ENCODE results near the gene EEPD1.
A peak's percentile ranks its signal among the peaks of the same experiment; 100 is the strongest.
"Not testable (repeated sequence)": the region's sequence is repeated elsewhere in the genome, so short reads cannot be mapped to it uniquely, and the experiment has no call there.

Gene EEPD1

DNA sequence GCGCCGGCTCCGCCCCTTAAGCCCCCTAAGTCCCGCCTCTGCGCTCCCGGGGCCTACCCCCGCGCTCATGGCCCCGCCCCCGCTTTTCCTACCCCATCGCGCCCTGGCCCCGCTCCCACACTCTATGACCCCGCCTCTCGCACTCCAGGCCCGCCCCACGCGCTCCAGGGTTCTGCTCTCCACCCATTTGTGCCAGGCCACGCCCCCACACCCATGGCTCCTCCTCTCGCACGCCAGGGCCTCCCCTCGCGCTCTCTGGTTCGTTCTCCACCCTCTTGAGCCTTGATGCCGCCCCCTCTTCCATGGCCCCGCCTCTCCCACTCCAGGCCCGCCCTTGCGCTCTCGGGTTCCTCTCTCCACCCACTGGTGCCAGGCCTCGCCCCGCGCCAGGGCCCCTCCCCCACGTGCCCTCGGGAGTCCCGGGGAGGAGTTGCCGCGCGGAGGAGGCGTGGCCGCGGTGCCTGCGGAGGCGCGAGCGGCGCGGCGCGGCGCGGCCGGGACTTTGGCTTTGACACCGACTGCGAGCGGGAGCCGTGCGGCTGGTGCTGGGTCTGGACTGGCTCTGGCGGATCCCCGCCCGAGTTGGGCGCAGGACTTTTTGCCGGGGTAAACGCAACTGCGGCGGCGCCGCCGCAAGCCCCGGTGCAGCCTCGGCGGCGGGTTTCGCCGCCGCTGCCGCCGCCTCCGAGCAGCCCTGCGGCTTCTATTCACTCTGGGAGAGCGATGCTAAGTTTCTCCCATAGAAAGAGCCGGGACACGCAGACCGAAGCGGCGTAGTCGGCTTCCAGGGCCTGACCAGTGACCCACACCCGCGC is at the start of gene EEPD1:
Gene EEPD1 (plus strand): TSS at position 499 of the 815 bp plus-strand sequence. CDS start 1,071 bp downstream, outside the sequence.
- DNase-seq (ENCODE audit: low read depth): peak; percentile 99

DNA sequence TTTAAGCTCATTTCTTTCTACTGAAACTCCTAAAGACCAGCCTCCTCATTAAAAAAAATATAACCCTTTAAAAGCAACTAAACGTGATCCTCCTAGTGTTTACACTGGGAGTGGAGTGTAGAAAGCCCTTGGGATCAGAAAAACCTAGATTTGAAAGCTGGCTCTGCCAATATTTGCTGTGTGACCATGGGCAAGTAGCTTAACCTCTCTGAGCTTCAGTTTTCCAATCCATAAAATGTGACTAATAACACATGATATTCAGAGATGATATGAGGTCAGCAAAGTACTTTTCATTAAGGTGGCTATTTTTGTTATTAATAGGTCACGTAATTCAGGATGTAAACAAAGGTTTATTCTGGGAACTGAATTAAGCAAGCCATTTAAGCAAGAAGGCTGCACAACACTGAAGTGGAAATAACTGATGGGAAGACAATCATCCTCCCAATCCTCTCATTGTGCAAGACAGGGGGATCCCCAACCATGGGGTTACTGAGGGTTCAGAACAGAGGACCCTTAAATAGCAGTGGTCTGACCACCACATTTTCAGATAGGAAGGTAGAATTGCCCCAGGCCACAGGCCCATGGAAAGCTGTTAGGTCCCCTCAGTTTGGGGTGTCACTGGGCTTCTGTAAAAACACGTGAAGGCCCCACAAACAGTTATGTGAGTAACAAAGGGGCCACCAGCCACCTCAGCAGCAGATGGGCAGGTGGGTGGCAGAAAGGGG is 49.1 kb upstream of the EEPD1 start:
- no peak for DNase-seq (ENCODE audit: low read depth)

GRCh38 chr7:36106972-36107908 is 45.8 kb upstream of the EEPD1 start:
- DNase-seq (ENCODE audit: low read depth): not testable (repeated sequence)

DNA sequence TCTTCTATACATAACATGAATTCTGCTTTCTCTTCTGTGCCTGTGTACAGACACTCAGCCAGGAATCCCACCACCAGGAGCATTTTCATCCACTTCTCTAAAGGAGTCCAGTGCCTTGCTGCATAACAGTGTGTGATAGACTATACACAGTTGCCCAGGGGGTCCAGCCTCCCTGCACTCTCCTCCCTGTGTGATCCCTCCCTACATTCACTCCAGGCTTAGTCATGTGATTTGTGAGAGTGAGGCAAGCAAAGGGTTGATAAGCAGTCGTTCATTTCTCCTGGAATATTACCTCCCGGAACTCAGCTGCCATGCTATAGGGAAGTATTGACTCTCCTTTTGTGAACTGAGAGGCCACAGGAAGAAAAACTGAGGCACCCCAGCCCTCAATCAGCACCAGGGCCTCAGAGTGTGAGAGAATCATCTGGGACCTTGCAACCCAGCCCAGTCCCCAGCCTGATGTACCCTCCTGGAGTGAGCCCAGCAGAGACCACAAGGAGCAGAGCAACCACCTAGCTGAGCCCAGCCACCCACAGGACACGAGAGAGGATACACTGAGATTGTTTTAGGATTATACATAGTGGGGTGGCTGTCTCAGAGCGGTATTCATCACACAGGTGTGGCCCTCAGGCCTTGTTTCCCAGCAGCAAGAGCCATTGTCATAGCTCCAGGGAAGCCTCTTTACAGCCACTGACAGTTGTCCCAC is 45.0 kb upstream of the EEPD1 start:
- DNase-seq (ENCODE audit: low read depth): no peak

- DNase-seq (ENCODE audit: low read depth): no peak
Observed at GRCh38 chr7:36109013-36109627, 43.9 kb upstream of the EEPD1 start.

DNA sequence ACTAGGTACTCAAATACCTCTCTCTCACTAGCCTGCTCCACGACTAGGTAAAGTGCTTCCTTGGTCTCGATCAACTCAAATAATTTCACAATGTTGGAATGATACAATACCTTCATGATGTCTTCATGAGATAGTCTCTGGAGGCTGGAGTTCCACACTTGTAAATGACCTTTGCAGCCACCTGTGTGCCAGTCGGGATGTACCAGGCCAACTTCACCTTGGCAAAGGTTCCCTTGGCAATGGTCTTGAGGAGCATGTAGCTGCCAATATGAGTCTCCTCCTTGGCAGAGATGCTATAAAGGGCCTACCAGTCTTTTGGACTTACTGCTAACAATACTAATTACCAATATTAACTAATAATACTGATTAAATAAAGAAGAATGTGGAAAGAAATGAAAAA is 42.5 kb upstream of the EEPD1 start:
- no peak for DNase-seq (ENCODE audit: low read depth)

DNA sequence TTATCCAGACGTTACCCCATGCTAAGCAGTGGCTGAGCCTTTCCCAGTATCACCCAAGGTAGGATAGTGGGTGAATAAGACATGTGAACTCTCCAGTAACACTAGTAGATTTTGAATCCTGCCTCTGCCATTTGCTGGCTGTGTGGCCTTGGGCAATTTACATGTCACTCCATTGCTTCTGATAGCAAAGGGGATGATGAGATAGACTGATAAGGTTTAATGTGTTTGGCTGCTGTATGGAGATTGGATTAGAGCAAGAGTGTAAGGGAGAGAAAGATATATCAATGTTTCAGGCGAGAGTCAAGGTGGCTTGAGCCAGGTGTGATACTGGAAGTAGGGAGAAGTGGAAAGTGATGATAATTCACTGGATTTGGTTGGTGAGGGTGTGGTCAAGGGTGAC is 40.1 kb upstream of the EEPD1 start:
- DNase-seq (ENCODE audit: low read depth): no peak

- no peak for DNase-seq (ENCODE audit: low read depth)
Observed at GRCh38 chr7:36114355-36114754, 38.7 kb upstream of the EEPD1 start.

DNA sequence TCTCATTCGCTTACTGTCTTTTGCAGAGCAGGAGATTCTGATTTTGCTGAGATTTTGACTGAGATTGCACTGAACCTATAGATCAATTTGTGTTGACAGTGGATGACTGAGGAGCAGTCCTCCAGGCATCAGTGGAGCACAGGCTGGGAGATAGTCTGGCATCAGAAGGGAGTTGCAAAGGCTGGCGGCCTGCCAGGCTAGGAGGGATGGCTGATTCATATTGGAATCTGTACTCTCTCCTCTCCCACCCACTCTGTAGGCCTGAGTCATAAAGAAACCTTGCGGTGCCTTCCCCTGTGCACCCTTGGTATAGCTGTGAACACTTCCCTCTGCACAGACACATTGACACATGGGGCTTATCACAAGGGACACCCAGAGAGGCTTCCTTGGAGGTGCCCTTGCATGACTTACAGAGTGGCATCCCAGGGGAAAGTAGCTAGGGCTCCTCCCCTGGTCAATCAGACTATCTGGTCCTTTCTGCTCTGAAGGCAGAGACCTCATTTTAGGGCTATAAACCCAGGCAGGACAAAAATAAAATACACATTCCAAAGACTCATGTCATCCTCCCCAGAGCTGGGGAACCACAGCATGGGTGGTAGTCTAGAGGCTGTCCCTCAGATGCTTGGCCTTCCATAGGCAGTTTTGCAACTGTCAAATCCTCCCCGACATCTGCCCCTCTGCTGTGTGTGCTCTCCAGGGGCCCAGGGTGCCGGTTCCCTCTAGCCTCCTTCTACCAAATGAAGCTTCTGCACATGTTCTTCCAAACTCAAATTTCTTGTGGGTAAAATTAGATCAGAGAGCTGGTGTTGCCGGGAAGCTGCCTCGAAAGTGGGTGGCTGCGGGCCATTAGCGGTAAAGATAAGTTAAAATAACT is 37.4 kb upstream of the EEPD1 start:
- DNase-seq (ENCODE audit: low read depth): peak; percentile 36

DNA sequence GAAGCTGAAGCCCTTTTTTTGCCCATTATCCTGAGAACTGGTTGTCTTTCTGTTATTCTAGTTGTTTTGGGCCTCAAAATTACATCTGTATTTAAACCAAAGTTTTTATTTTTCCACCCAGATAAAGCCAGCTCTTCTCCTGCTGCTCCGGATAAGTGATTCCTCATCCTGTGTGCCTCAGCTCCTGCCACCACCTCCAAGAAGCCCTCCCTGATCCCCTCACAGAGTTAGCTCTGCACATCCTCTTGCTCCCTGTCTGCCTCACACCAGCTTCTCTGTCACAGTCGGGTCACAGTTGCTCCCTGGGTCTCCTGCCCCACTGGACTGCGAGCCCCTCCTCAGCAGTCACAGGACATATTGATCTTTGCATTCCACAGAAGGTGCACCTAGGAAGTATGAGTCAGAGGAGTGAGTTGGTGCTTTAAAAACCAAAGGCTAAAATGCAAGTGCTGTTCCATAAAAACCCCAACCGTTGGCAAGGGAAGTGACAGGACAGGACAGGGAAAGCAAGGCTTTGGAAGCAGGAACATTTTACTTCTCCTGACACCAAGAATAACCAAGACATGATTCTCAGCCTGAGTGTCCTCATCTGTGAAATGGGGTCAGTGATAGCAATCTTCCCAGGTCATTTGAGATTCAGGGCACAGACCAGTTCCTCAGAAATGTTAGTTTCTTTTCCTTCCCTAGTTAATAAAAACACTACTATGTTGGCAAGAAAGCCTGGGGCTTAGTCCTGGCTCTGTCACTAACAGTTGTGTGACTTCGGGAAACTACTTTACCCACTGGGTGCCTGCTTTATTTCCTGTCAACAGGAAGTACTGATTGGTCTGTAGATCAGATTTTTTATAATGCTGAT is 36.5 kb upstream of the EEPD1 start:
- DNase-seq (ENCODE audit: low read depth): no peak

GRCh38 chr7:36117203-36117840 is 35.7 kb upstream of the EEPD1 start:
- DNase-seq (ENCODE audit: low read depth): no peak

DNA sequence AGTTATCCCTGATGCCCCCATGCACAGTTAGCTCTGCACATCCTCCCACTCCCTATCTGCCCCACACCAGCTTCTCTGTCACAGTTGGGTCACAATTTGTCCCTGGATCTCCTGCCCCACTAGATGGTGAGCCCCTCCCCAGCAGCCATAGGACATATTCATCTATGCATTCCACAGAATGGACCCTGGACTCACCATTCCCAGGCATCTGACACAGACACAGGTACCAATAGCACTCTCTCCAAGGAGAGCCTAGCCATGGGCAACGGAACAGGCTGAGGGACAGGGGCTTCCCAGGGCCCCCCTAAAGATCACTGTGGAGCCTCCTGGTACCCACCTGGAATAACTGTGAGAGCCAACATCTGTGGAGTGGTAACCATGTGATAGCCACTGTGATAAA is 34.7 kb upstream of the EEPD1 start:
- DNase-seq (ENCODE audit: low read depth): no peak

DNA sequence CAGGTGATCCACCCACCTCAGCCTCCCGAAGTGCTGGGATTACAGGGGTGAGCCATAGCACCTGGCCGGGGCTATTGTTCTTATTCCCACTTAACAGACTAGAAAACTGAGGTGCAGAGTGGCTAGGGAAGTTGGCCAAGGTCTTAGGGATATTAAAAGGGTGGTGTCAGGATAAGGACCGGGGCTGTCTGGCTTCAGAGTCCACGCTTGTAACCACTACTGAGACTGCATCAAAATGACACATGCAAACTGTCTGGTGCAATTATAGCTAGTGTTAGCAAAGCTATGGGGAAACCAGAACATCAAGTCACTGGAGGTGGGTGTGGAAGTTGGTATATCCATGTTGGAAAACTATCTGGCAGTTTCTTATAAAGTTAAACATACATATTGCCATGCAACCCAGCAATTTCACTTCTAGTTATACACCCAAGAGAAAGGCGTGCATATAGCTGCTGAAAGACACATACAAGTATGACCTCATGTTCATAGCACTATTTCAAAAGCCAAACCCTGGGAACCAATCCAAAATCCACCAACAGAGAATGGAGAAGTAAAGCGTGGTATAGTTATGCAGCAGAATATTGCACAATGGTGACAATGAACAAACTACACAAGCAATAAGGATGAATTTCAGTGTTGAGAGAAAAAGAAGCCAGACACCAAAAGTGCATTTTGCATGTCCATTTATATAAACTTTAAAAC is 33.9 kb upstream of the EEPD1 start:
- DNase-seq (ENCODE audit: low read depth): no peak

DNA sequence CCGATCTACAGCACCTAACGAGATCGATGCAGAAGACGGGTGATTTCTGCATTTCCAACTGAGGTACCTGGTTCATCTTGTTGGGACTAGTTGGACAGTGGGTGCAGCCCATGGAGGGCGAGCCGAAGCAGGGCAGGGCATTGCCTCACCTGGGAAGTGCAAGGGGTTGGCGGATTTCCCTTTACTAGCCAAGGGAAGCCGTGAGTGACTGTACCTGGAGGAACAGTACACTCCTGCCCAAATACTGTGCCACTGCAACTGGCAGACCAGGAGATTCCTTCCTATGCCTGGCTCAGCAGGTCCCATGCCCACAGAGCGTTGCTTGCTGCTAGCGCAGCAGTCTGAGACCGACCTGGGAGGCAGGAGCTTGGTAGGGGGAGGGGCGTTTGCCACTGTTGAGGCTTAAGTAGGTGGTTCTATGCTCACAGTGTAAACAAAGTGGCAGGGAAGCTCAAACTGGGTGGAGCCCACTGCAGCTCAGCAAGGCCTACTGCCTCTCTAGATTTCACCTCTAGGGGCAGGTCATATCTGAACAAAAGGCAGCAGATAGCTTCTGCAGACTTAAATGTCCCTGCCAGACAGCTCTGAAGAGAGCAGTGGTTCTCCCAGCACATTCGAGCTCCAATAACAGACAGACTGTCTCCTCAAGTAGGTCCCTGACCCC is 32.9 kb upstream of the EEPD1 start:
- not testable (repeated sequence) for DNase-seq (ENCODE audit: low read depth)

DNA sequence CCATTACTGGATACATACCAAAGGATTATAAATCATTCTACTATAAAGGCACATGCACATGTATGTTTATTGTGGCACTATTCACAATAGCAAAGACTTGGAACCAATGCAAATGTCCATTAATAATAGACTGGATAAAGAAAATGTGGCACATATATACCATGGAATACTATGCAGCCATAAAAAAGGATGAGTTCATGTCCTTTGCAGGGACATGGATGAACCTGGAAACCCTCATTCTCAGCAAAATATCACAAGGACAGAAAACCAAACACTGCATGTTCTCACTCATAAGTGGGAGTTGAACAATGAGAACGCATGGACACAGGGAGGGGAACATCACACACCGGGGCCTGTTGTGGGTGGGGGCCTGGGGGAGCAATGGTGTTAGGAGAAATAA is 27.4 kb upstream of the EEPD1 start:
- DNase-seq (ENCODE audit: low read depth): not testable (repeated sequence)

DNA sequence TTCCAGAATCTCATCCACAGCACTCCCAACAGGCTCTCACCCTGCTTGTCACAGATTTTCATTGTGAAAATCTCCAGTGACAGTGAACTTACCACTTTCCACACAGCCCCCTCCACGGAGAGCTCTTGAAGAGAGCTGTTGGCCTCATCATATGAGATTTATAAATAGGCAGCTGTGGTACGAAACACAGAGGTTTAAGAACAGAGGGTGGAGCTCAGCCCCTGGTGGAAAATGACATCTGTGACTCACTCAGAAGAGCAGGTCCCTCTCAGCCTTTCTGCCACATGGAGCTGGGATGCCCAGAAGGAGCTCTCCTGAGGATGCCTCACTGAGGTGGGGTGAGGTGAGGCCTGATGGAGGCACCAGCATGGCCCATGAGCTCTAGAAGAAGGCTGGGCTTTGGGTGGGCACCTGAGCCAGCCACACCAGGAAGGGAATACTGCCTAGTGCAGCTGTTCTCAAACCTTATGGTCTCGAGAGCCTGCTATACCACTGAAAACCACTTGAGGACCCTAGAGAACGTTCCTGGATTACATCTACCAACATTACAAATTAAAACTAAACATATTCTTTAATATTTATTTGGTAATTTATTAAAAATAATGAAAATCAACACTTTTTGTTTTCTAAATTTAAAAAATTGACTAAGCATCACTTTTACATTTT is 25.8 kb upstream of the EEPD1 start:
- no peak for DNase-seq (ENCODE audit: low read depth)

GRCh38 chr7:36128448-36129047 is 24.5 kb upstream of the EEPD1 start:
- DNase-seq (ENCODE audit: low read depth): no peak
